Activated T-helper 2 cell treated with anti-CD3 and anti-CD28 coated beads, Interferon-gamma antibody, Interleukin-2, Interleukin-4, amounts not matched to agents 10 μg/mL and 5 μg/mL and 100 μg/mL, durations not matched to agents 14 hours and 24 hours and 36 hours (primary cell): ENCODE measurements around the gene RPAP3. TPM values are rescaled to one million over a fixed set of nuclear protein-coding genes. Genes with fewer than 3 reads are reported as not detected.

Source experiments
- DNase-seq: peaks from one replicate; pipeline ENCODE4 v3.0.0; 2021; ENCODE audit warnings: low spot score
- H3K27ac Mint-ChIP-seq: one replicate; pipeline ENCODE4 v1.8.0; 2021; ENCODE audit warnings: mixed read lengths
- H3K27me3 Mint-ChIP-seq: one replicate; pipeline ENCODE4 v1.8.0; 2021; ENCODE audit warnings: low read depth, mixed read lengths
- H3K36me3 Mint-ChIP-seq: one replicate; pipeline ENCODE4 v1.8.0; 2021; ENCODE audit warnings: low read depth, mixed read lengths
- H3K4me1 Mint-ChIP-seq: one replicate; pipeline ENCODE4 v1.8.0; 2021; ENCODE audit warnings: low read depth, mixed read lengths
- H3K4me3 Mint-ChIP-seq: one replicate; pipeline ENCODE4 v1.8.0; 2021; ENCODE audit warnings: low read depth, mild to moderate bottlenecking, moderate library complexity, mixed read lengths
- H3K9me3 Mint-ChIP-seq: one replicate; pipeline ENCODE4 v1.8.0; 2021; ENCODE audit warnings: mixed read lengths
- intact Hi-C: fragments of 100-400 bp; cut with micrococcal nuclease; formaldehyde crosslinking; loops from one replicate; pipeline ENCODE4 v1.15.1; 2023
- total RNA-seq: library from RNA; stranded (reverse); gene quantifications from 2 replicates; pipeline ENCODE4 v1.2.3, GENCODE V29; 2022

RPAP3 gene
- total RNA-seq, 1 donor from 2014 or later, result 58.7 TPM

DNA sequence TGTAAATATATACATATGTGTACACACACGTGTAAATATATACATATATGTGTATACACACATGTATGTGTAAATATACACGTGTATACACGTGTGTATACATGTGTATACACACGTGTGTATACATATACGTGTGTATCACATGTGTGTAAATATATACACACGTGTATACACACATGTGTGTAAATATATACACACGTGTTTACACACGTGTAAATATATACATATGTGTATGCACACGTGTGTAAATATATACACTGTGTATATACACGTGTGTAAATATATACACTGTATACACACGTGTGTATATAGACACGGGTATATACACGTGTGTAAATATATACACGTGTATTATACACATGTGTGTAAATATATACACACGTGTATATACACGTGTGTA, 71.7 kb downstream of the RPAP3 start:
- no peaks in the 10 kb centered on the region for H3K27me3 Mint-ChIP-seq
- H3K4me1 Mint-ChIP-seq, result peaks cover 8% of the 10 kb centered on the region
- no peak overlapping the region for H3K4me3 Mint-ChIP-seq
- intact Hi-C loops, result no loop called here
- no peak for DNase-seq
- H3K9me3 Mint-ChIP-seq, result peaks cover 32% of the 10 kb centered on the region
- H3K27ac Mint-ChIP-seq, result no peak overlapping the region
- H3K36me3 Mint-ChIP-seq, result peaks cover 44% of the 10 kb centered on the region

- intact Hi-C loops, result no loop called here
- H3K9me3 Mint-ChIP-seq, result peaks cover 8% of the 10 kb centered on the region
- peaks cover 3% of the 10 kb centered on the region for H3K4me1 Mint-ChIP-seq
- peaks cover 32% of the 10 kb centered on the region for H3K36me3 Mint-ChIP-seq
- no peaks in the 10 kb centered on the region for H3K27me3 Mint-ChIP-seq
- no peak overlapping the region for H3K27ac Mint-ChIP-seq
- DNase-seq, result no peak
- no peak overlapping the region for H3K4me3 Mint-ChIP-seq
Measured at GRCh38 chr12:47621960-47622359, 83.9 kb downstream of the RPAP3 start.

GRCh38 chr12:47617476-47617875, 88.4 kb downstream of the RPAP3 start:
- intact Hi-C loops, result no loop called here
- H3K36me3 Mint-ChIP-seq, result peaks cover 15% of the 10 kb centered on the region

DNA sequence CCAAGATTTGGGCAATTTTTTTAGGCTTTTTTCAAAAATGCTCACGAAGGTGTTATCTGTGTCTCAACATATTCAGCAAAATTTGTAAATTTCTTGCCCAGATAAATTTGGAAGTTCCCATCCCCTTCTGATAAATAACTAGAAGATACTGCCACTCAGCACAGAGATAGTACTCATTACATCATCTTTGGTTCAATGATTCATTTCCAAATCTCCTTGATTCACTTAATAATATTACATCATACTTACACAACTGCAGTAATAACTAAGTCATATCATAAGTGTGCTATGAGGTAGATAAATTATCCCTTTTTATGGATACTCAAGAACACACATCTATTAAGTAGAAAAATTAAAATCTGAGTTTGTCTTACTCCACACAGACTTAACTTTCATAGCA, 89.4 kb downstream of the RPAP3 start:
- intact Hi-C loops, result no loop called here
- peaks cover 27% of the 10 kb centered on the region for H3K9me3 Mint-ChIP-seq

More at GRCh38 chr12:47617476-47617875, 88.4 kb downstream of the RPAP3 start:
- Mint-ChIP-seq H3K27me3 (no peaks in the 10 kb centered on the region), H3K27ac (no peak overlapping the region), H3K4me1 (peaks cover 3% of the 10 kb centered on the region), H3K4me3 (no peak overlapping the region), H3K9me3 (peaks cover 22% of the 10 kb centered on the region)
- no peak for DNase-seq

DNA sequence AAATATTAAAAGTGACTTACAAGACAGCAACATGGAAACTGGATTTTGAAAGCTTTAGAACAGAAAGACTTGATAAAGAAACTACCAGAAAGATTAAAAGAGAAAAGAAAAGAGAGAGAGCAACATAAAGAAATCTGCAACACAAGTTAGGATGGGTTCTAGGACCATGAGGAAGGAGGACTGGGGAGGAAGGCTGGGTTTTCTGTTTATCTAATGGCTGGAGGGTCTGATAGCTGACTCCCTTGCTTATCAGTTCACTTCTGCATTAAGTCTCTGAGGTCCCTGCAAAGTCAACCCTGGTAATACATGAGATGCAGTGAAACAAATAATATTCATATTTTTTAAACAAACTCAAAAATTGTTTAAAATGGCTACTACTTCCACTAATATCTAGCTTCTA, 90.1 kb downstream of the RPAP3 start:
- no peak overlapping the region for H3K27ac Mint-ChIP-seq
- H3K9me3 Mint-ChIP-seq, result peaks cover 27% of the 10 kb centered on the region
- intact Hi-C loops, result no loop called here
- H3K4me1 Mint-ChIP-seq, result no peaks in the 10 kb centered on the region
- H3K36me3 Mint-ChIP-seq, result peaks cover 20% of the 10 kb centered on the region
- no peak overlapping the region for H3K4me3 Mint-ChIP-seq
- no peak for DNase-seq
- no peaks in the 10 kb centered on the region for H3K27me3 Mint-ChIP-seq

More for the DNA sequence above, 89.4 kb downstream of the RPAP3 start:
- Mint-ChIP-seq H3K27ac (no peak overlapping the region), H3K4me3 (no peak overlapping the region), H3K4me1 (peaks cover 1% of the 10 kb centered on the region), H3K36me3 (peaks cover 20% of the 10 kb centered on the region), H3K27me3 (no peaks in the 10 kb centered on the region)
- no peak for DNase-seq

- H3K27ac Mint-ChIP-seq, result no peak overlapping the region
- peaks cover 20% of the 10 kb centered on the region for H3K36me3 Mint-ChIP-seq
- peaks cover 27% of the 10 kb centered on the region for H3K9me3 Mint-ChIP-seq
- H3K4me1 Mint-ChIP-seq, result no peaks in the 10 kb centered on the region
- H3K27me3 Mint-ChIP-seq, result no peaks in the 10 kb centered on the region
- intact Hi-C loops, result no loop called here
- no peak overlapping the region for H3K4me3 Mint-ChIP-seq
- no peak for DNase-seq
Measured at GRCh38 chr12:47614521-47614920, 91.3 kb downstream of the RPAP3 start.

DNA sequence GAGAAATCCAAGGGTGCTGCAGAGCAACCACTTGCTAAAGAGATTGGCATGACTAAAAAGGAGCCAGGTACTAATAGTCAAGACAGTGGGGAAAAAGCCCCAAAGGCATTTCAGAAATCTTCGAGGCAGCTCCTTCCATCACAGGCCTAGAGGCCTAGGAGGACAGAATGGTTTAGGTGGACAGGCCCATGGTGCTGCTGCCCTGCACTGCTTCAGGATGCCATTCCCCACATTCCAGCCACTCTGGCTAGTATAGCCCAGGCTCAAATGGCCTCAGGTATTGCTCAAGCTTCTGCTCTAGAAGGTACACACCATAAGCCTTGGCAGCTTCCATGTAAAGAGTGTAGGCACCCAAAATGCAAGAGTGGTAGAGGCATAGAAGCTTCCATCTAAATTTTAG, 92.9 kb downstream of the RPAP3 start:
- H3K9me3 Mint-ChIP-seq, result peaks cover 33% of the 10 kb centered on the region
- H3K4me1 Mint-ChIP-seq, result no peaks in the 10 kb centered on the region
- no peaks in the 10 kb centered on the region for H3K27me3 Mint-ChIP-seq
- no peak overlapping the region for H3K27ac Mint-ChIP-seq
- intact Hi-C loops, result no loop called here
- H3K36me3 Mint-ChIP-seq, result peaks cover 11% of the 10 kb centered on the region
- no peak for DNase-seq
- no peak overlapping the region for H3K4me3 Mint-ChIP-seq

DNA sequence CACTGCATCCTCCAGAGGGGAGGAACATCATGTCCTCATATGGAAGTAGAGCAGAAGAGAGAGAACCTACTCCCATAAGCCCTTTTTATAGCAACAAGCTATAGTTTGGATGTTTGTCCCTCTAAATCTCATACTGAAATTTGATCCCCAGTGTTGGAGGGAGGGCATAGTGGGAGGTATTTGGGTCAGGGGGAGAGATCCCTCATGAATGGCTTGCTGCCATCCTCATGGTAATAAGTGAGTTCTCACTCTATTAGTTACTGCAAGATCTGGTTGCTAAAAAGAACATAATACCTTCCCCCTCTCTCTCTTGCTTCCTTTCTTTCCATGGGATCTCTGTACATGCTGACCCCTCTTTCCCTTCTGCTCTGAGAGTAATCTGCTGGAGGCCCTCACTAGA, 93.9 kb downstream of the RPAP3 start:
- no peaks in the 10 kb centered on the region for H3K4me1 Mint-ChIP-seq
- H3K9me3 Mint-ChIP-seq, result peaks cover 42% of the 10 kb centered on the region
- peaks cover 6% of the 10 kb centered on the region for H3K36me3 Mint-ChIP-seq
- DNase-seq, result no peak
- intact Hi-C loops, result no loop called here
- H3K27me3 Mint-ChIP-seq, result no peaks in the 10 kb centered on the region
- no peak overlapping the region for H3K4me3 Mint-ChIP-seq
- H3K27ac Mint-ChIP-seq, result no peak overlapping the region

Other genes starting within 250 kb of the RPAP3 start
- not detected in 2 replicates for gene ENDOU, start 19.5 kb upstream of the RPAP3 start, total RNA-seq
- 1.8 and 2.7 TPM in 2 replicates for gene RAPGEF3, start 52.9 kb upstream of the RPAP3 start, total RNA-seq
- gene SLC48A1, start 67.2 kb upstream of the RPAP3 start, total RNA-seq, result 7.3 and 7.4 TPM in 2 replicates
- 251 and 253 TPM in 2 replicates for gene HDAC7, start 113.9 kb upstream of the RPAP3 start, total RNA-seq
- 312 and 317 TPM in 2 replicates for gene VDR, start 199.0 kb upstream of the RPAP3 start, total RNA-seq